Suprapubic skin (tissue), 3 donors: Measurements from ENCODE around the gene KCTD10.

Experiments
- CTCF ChIP-seq, 2 donors: fragments of 200-600 bp in 1 of 2; fragments of 450-650 bp in 1 of 2; sonication (generic) in 1 of 2; IDR thresholded peaks; one replicate each; pipeline ENCODE4 v1.5.1; 2016 to 2019; ENCODE audit warnings: antibody characterized with exemption in 2 of 2, mild to moderate bottlenecking in 1 of 2, moderate library complexity in 1 of 2
- POLR2A ChIP-seq, 2 donors: fragments of 450-650 bp; IDR thresholded peaks; one replicate each; pipeline ENCODE4 v1.6.1; 2017; ENCODE audit warnings: antibody characterized with exemption in 2 of 2, mild to moderate bottlenecking in 2 of 2, moderate library complexity in 2 of 2

GRCh38 chr12:109491671-109492070 is 14.6 kb upstream of the KCTD10 start:
- TF ChIP-seq CTCF (IDR thresholded peaks at IDR 0.05) (no peak), POLR2A (IDR thresholded peaks at IDR 0.05) (no peak)
